Gastroesophageal sphincter (tissue), 3 donors: ENCODE results near the gene SACM1L.

ENCODE experiments used
- POLR2A ChIP-seq, 2 donors: fragments of 450-650 bp; IDR thresholded peaks; one replicate each; pipeline ENCODE4 v1.6.1; 2017; ENCODE audit warnings: antibody characterized with exemption in 2 of 2, mild to moderate bottlenecking in 2 of 2, moderate library complexity in 1 of 2
- TF ChIP-seq, protein P1 (sequence below), 4 experiments: fragments of 200-600 bp in 2 of 4; fragments of 450-650 bp in 2 of 4; sonication (generic) in 1 of 4; IDR thresholded peaks; one replicate each; pipeline ENCODE4 v1.5.1; 2017 to 2019; ENCODE audit warnings: antibody characterized with exemption in 4 of 4, mild to moderate bottlenecking in 2 of 4, moderate library complexity in 2 of 4

DNA sequence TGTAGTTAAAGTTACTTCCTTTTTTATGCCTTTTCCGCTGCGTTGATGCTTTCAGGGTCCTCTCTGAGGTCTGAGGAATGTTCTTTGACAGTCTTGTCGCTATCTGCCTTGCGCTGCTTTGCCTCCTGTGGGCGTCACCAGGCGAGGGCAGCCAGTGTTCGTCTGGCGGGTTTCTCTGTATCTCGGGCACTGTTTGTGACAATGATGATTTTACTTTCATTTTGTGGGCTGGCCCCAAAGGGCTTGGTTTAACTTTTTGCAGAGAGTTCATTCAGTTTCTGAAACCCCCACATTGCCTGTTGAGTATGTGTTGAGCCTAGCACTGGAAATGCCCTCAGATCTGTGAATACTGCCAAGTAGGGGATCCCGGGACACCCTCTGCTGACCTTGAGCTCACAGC, 24.6 kb upstream of the SACM1L start:
- TF ChIP-seq, protein P1, sequence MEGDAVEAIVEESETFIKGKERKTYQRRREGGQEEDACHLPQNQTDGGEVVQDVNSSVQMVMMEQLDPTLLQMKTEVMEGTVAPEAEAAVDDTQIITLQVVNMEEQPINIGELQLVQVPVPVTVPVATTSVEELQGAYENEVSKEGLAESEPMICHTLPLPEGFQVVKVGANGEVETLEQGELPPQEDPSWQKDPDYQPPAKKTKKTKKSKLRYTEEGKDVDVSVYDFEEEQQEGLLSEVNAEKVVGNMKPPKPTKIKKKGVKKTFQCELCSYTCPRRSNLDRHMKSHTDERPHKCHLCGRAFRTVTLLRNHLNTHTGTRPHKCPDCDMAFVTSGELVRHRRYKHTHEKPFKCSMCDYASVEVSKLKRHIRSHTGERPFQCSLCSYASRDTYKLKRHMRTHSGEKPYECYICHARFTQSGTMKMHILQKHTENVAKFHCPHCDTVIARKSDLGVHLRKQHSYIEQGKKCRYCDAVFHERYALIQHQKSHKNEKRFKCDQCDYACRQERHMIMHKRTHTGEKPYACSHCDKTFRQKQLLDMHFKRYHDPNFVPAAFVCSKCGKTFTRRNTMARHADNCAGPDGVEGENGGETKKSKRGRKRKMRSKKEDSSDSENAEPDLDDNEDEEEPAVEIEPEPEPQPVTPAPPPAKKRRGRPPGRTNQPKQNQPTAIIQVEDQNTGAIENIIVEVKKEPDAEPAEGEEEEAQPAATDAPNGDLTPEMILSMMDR (IDR thresholded peaks at IDR 0.05) = no peak
- no peak for TF ChIP-seq POLR2A (IDR thresholded peaks at IDR 0.05)
